ENCODE data around the gene CTNNA3. TPM values are rescaled to one million over a fixed set of nuclear protein-coding genes. Genes with fewer than 3 reads are reported as not detected.

The CTNNA3 gene
- total RNA-seq, 1 donor: not detected

- TF ChIP-seq CTCF (IDR thresholded peaks at IDR 0.05; ENCODE audit: extremely low read depth, low read depth, low read length): no peak
- H3K9me3 ChIP-seq (ENCODE audit: low read depth, low read length): no peaks in the 10 kb centered on the region
- H3K36me3 ChIP-seq (ENCODE audit: insufficient read depth, low read length): no peaks in the 10 kb centered on the region
- no peak overlapping the region for H3K4me2 ChIP-seq (ENCODE audit: insufficient read depth, low read length)
- H2AFZ ChIP-seq (ENCODE audit: low read length): no peak overlapping the region
- H3K27ac ChIP-seq (ENCODE audit: low read depth, low read length): no peak overlapping the region
- H3K4me3 ChIP-seq (ENCODE audit: insufficient read depth, low read length): no peak overlapping the region
- no peaks in the 10 kb centered on the region for H4K20me1 ChIP-seq (ENCODE audit: insufficient read depth, low read length)
- no peaks in the 10 kb centered on the region for H3K27me3 ChIP-seq (ENCODE audit: insufficient read depth, low read length)
- no peaks in the 10 kb centered on the region for H3K79me2 ChIP-seq (ENCODE audit: insufficient read depth, low read length)
- DNase-seq (ENCODE audit: insufficient read length, low spot score, missing footprints): no peak
- no peaks in the 10 kb centered on the region for H3K4me1 ChIP-seq (ENCODE audit: insufficient read depth, low read length)
Measured at GRCh38 chr10:66242885-66243284, 1453.1 kb downstream of the CTNNA3 start.

- no peaks in the 10 kb centered on the region for H3K9me3 ChIP-seq (ENCODE audit: low read depth, low read length)
- H2AFZ ChIP-seq (ENCODE audit: low read length): no peak overlapping the region
- H3K79me2 ChIP-seq (ENCODE audit: insufficient read depth, low read length): no peaks in the 10 kb centered on the region
- TF ChIP-seq CTCF (IDR thresholded peaks at IDR 0.05; ENCODE audit: extremely low read depth, low read depth, low read length): no peak
- H3K4me1 ChIP-seq (ENCODE audit: insufficient read depth, low read length): no peaks in the 10 kb centered on the region
- no peaks in the 10 kb centered on the region for H4K20me1 ChIP-seq (ENCODE audit: insufficient read depth, low read length)
- H3K27ac ChIP-seq (ENCODE audit: low read depth, low read length): no peak overlapping the region
- H3K4me2 ChIP-seq (ENCODE audit: insufficient read depth, low read length): no peak overlapping the region
- no peak for DNase-seq (ENCODE audit: insufficient read length, low spot score, missing footprints)
- no peak overlapping the region for H3K4me3 ChIP-seq (ENCODE audit: insufficient read depth, low read length)
- H3K27me3 ChIP-seq (ENCODE audit: insufficient read depth, low read length): no peaks in the 10 kb centered on the region
- H3K36me3 ChIP-seq (ENCODE audit: insufficient read depth, low read length): no peaks in the 10 kb centered on the region
Measured at GRCh38 chr10:66239062-66239461, 1456.9 kb downstream of the CTNNA3 start.

GRCh38 chr10:66238343-66238742, 1457.7 kb downstream of the CTNNA3 start:
- H3K4me2 ChIP-seq (ENCODE audit: insufficient read depth, low read length): no peak overlapping the region
- H3K27me3 ChIP-seq (ENCODE audit: insufficient read depth, low read length): no peaks in the 10 kb centered on the region
- no peak overlapping the region for H2AFZ ChIP-seq (ENCODE audit: low read length)
- H3K27ac ChIP-seq (ENCODE audit: low read depth, low read length): no peak overlapping the region
- H3K79me2 ChIP-seq (ENCODE audit: insufficient read depth, low read length): no peaks in the 10 kb centered on the region
- DNase-seq (ENCODE audit: insufficient read length, low spot score, missing footprints): no peak
- H3K9me3 ChIP-seq (ENCODE audit: low read depth, low read length): no peaks in the 10 kb centered on the region
- no peak for TF ChIP-seq CTCF (IDR thresholded peaks at IDR 0.05; ENCODE audit: extremely low read depth, low read depth, low read length)
- H4K20me1 ChIP-seq (ENCODE audit: insufficient read depth, low read length): no peaks in the 10 kb centered on the region
- H3K4me1 ChIP-seq (ENCODE audit: insufficient read depth, low read length): no peaks in the 10 kb centered on the region
- no peak overlapping the region for H3K4me3 ChIP-seq (ENCODE audit: insufficient read depth, low read length)
- H3K36me3 ChIP-seq (ENCODE audit: insufficient read depth, low read length): no peaks in the 10 kb centered on the region

GRCh38 chr10:66234872-66235271, 1461.1 kb downstream of the CTNNA3 start:
- no peaks in the 10 kb centered on the region for H4K20me1 ChIP-seq (ENCODE audit: insufficient read depth, low read length)
- no peaks in the 10 kb centered on the region for H3K79me2 ChIP-seq (ENCODE audit: insufficient read depth, low read length)
- H3K27me3 ChIP-seq (ENCODE audit: insufficient read depth, low read length): no peaks in the 10 kb centered on the region
- H3K36me3 ChIP-seq (ENCODE audit: insufficient read depth, low read length): no peaks in the 10 kb centered on the region
- peaks cover 3% of the 10 kb centered on the region for H3K9me3 ChIP-seq (ENCODE audit: low read depth, low read length)
- DNase-seq (ENCODE audit: insufficient read length, low spot score, missing footprints): no peak
- no peak overlapping the region for H3K4me2 ChIP-seq (ENCODE audit: insufficient read depth, low read length)
- H3K27ac ChIP-seq (ENCODE audit: low read depth, low read length): no peak overlapping the region
- no peaks in the 10 kb centered on the region for H3K4me1 ChIP-seq (ENCODE audit: insufficient read depth, low read length)
- no peak for TF ChIP-seq CTCF (IDR thresholded peaks at IDR 0.05; ENCODE audit: extremely low read depth, low read depth, low read length)
- H3K4me3 ChIP-seq (ENCODE audit: insufficient read depth, low read length): no peak overlapping the region
- no peak overlapping the region for H2AFZ ChIP-seq (ENCODE audit: low read length)

Data from osteoblast (primary cell).